Erythroblast (primary cell): ENCODE measurements around the gene PJA2.
A peak's percentile ranks its signal among the peaks of the same experiment; 100 is the strongest.

Source experiments
- GATA1 ChIP-seq: IDR thresholded peaks from 2 replicates; pipeline ENCODE4 v1.6.1; 2011; ENCODE audit warnings: low read depth, mild to moderate bottlenecking, control low read depth, low read length, moderate library complexity
- POLR2A ChIP-seq: IDR thresholded peaks from 2 replicates; pipeline ENCODE4 v1.6.1; 2011; ENCODE audit warnings: mild to moderate bottlenecking, low read length

- TF ChIP-seq POLR2A (peak; percentile 41), GATA1 (no peak)
Observed at GRCh38 chr5:109409844-109410388, at the start of gene PJA2.
